Left ventricle myocardium inferior (tissue), 1 donor: Measurements from ENCODE around the gene NFKBIL1. TPM values are rescaled to one million over a fixed set of nuclear protein-coding genes. Genes with fewer than 3 reads are reported as not detected.

Experiments used
- DNase-seq: peaks from one replicate; pipeline ENCODE4 v3.0.0-alpha.2; 2020
- H3K27ac ChIP-seq: fragments of 200-600 bp; replicated peaks from 2 replicates; pipeline ENCODE4 v1.8.0; 2021
- H3K27me3 ChIP-seq: fragments of 200-600 bp; 2 replicates; pipeline ENCODE4 v1.8.0; 2021; ENCODE audit warnings: low read depth
- H3K36me3 ChIP-seq: fragments of 200-600 bp; 2 replicates; pipeline ENCODE4 v1.8.0; 2021
- H3K4me1 ChIP-seq: fragments of 200-600 bp; 2 replicates; pipeline ENCODE4 v1.8.0; 2021
- H3K4me3 ChIP-seq: fragments of 200-600 bp; 2 replicates; pipeline ENCODE4 v1.8.0; 2021; ENCODE audit warnings: mild to moderate bottlenecking, moderate library complexity
- H3K9me3 ChIP-seq: fragments of 200-600 bp; replicated peaks from 2 replicates; pipeline ENCODE4 v1.8.0; 2021
- CTCF ChIP-seq: fragments of 200-600 bp; IDR thresholded peaks from 2 replicates; pipeline ENCODE4 v1.8.0; 2021; ENCODE audit warnings: antibody characterized with exemption, mild to moderate bottlenecking, borderline replicate concordance
- intact Hi-C: fragments of 100-400 bp; cut with micrococcal nuclease; formaldehyde crosslinking; loops from one replicate; pipeline ENCODE4 v1.11.0; 2022
- total RNA-seq: library from RNA; stranded (reverse); fragmentation: NEBNext Ultra II Directional; extraction: Animal tissue kit (Norgen Biotek cat#: 25700); gene quantifications from one replicate; pipeline ENCODE4 v1.2.1, GENCODE V29; 2021
- donor health status: DM: no; HTN: yes; CAD: no; lungs with severe emphysema.

NFKBIL1 gene
- total RNA-seq, 1 donor from 2014 or later, result 11.5 TPM

- no peaks in the 10 kb centered on the region for H3K9me3 ChIP-seq
- no peak for DNase-seq
- H3K4me1 ChIP-seq, result peaks cover 48% of the 10 kb centered on the region
- TF ChIP-seq CTCF, result no peak
- peaks cover 29% of the 10 kb centered on the region for H3K36me3 ChIP-seq
- peak overlapping the region; percentile 81 for H3K27ac ChIP-seq
- intact Hi-C loops, result no loop called here
- H3K27me3 ChIP-seq, result no peaks in the 10 kb centered on the region
- H3K4me3 ChIP-seq, result peak overlapping the region; percentile 21
Measured at GRCh38 chr6:31559606-31559957, 12.2 kb downstream of the NFKBIL1 start.

- intact Hi-C loops, result no loop called here
- H3K9me3 ChIP-seq, result no peaks in the 10 kb centered on the region
- H3K4me3 ChIP-seq, result peak overlapping the region; percentile 21
- H3K27me3 ChIP-seq, result no peaks in the 10 kb centered on the region
- peaks cover 24% of the 10 kb centered on the region for H3K36me3 ChIP-seq
- peak overlapping the region; percentile 81 for H3K27ac ChIP-seq
- DNase-seq, result peak; percentile 63
- TF ChIP-seq CTCF, result no peak
- H3K4me1 ChIP-seq, result peaks cover 48% of the 10 kb centered on the region
Measured at GRCh38 chr6:31559958-31560696, 12.7 kb downstream of the NFKBIL1 start.

GRCh38 chr6:31560697-31561058, 13.3 kb downstream of the NFKBIL1 start:
- Histone ChIP-seq H3K9me3 (no peaks in the 10 kb centered on the region), H3K4me1 (peaks cover 48% of the 10 kb centered on the region), H3K4me3 (no peak overlapping the region), H3K36me3 (peaks cover 24% of the 10 kb centered on the region), H3K27me3 (no peaks in the 10 kb centered on the region), H3K27ac (peak overlapping the region; percentile 81)
- no peak for DNase-seq
- intact Hi-C loops, result no loop called here
- TF ChIP-seq CTCF, result no peak

- Histone ChIP-seq H3K4me1 (no peaks in the 10 kb centered on the region), H3K27me3 (no peaks in the 10 kb centered on the region), H3K36me3 (no peaks in the 10 kb centered on the region), H3K9me3 (no peaks in the 10 kb centered on the region), H3K4me3 (no peak overlapping the region), H3K27ac (no peak overlapping the region)
- intact Hi-C loops, result no loop called here
- no peak for DNase-seq
- TF ChIP-seq CTCF, result no peak
Measured at GRCh38 chr6:31567531-31568370, 20.3 kb downstream of the NFKBIL1 start.

DNA sequence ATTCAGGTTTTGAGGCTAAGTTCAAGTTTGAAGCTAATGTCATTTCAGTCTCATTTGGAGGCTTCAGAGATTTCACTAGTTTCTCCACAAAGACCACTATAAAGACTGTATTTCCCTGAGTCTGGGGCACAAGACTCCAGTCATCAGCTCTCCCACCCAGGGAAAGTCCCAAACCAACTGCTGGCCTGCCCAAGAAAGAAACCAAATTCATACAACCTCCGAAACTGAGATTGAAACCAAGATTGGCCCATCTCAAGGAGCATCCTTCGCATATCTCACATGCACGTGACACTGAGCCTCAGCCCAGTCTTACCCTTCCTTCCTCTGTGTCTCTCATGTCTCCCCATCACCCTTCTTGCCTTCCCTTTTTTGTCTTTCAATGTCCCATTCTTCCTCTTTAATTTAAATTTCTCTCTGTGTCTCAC, 21.1 kb downstream of the NFKBIL1 start:
- intact Hi-C loops, result no loop called here
- Histone ChIP-seq H3K27ac (no peak overlapping the region), H3K36me3 (no peaks in the 10 kb centered on the region), H3K4me3 (no peak overlapping the region), H3K4me1 (no peaks in the 10 kb centered on the region), H3K27me3 (no peaks in the 10 kb centered on the region), H3K9me3 (no peaks in the 10 kb centered on the region)
- TF ChIP-seq CTCF, result no peak
- DNase-seq, result no peak
